NCI-H2196 treated with DMSO at 0.1 percent for 48 hours (cell line): Measurements from ENCODE around the gene ZFPM1.

Experiments used
- DNase-seq: peaks from one replicate; lab custom pipeline; 2025; ENCODE audit not compliant: unreplicated experiment; lab: John Stamatoyannopoulos, UW

Gene ZFPM1

DNA sequence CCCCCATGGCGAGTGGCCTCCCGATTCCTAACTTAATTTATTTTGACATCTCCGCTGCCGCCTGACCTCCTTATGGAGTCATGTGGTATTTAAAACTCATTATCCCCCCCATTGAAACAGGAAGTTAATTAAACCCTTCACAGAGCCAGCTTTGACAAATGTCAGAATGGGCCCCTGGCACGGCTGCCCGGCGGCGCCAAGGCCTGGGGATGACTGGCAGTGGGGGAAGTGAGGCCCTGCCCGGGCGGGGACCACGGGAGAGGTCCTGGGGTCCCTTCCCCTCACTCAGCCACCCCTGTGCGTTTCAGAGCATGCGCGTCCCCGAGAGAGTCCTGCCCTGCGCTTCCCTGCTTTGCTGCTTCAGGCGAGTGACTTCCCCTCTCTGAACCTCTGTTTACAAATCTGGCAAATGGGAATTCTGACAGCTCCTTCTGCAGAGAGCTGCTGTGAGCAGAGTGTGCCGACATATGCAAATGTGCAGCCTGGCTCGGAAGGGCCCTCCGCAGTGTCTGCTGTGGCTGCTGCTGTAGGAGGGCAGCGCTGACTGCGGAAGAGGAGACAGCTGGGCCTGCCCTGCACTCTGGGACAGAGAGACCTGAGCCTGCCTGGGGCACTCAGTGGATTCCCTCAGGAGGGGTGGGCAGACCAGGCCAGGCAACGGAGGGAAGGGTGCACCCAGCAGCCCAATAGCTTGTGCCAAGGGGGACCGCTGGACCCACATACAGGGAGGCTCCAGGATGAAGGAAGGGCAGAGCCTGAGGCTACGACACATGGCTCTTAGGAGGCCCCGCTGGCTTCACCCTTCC lies 4.4 kb upstream of the ZFPM1 start:
- DNase-seq = no peak

DNA sequence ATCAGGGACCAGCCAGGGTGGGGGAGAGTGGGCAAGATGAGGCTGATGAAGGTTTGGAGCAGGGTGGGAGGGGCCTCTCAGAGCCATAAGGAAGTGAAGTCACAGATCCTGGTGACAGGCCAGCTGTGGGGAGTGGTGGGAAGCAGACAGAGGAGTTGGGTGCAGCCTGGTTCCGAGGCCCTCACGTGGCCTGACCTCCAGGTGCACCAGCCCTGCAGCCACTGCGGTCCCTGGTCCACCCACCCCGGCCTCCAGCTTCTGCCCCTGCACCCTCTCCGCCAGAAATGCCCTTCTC lies 3.9 kb upstream of the ZFPM1 start:
- no peak for DNase-seq

DNA sequence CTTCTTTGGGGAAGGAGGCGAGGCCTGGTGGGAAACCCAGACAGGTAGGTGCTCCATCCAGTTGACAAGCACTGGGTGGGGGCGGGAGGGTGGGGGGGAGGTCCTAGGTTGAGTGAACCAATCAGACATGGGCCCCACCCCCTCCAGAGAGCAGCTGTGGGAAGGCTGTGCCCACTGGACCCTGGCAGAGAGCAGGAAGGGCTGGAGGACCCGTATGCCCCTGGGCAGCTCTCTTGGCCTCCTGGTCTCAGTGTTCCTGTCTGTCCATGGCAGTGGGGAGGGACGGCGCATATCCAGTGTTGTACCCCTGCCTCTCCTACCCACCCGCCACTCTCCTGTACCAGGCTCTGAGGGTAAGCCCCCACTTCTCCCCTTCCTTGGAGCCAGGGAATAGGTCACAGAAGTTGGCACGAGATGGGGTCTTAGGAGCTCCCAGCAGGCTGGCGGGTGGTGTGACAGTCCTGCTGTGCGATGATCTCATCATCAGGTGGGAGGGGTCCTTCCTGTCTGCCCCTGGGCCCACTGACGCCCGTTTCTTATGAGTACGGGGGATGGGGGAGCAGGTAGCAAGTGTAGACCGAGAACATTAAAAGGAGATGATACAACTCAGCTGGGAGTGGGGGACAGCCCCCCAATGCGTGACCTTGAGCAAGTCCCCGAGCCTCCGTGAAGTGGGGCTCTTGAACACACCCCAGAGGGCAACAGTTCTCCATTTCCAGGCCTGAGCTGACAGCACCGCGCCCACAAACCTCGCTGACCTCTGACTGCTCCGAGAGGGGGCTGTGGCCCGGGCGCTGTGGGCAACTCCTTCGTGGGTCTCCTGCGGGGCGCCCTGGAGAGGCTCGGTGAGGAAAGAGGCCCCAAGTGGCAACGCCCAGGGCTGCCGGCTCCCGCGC lies 1.2 kb upstream of the ZFPM1 start:
- peak; percentile 4 for DNase-seq

DNA sequence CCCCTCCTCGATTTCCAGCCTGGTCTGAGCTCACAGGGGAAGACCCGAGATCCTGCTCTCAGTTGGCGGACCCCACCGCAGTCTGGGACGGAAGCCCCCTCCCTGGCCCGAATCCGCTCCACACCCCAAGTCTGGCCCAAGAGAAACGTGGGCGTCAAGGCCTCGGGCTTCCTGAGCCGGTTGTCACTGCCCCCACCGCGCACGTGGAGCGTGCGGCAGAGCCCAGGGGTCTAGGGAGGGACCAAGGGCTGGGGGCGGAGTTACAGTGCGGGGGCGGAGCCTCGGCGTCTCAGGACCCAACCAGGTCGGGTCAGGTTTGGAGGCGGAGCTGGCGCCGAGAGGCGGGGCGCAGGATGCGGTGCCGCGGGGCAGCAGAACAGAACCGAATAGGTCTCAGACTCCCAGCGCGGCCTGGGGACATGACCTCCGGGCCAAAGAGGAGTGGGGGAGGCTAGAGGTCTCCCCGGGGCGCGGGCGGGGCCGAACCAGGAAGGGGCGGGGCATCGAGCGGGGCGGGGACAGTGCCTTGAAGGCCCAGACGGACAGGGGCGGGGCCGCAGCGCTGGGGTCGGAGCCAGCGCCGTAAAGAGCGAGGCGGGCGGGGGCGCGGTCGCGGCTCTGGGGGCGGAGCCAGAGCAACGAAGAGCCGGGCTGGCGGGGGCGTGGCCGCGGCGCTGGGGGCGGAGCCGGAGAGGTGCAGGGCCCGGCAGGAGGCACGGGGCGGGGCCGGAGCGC lies 431 bp upstream of the ZFPM1 start:
- peak; percentile 72 for DNase-seq

DNA sequence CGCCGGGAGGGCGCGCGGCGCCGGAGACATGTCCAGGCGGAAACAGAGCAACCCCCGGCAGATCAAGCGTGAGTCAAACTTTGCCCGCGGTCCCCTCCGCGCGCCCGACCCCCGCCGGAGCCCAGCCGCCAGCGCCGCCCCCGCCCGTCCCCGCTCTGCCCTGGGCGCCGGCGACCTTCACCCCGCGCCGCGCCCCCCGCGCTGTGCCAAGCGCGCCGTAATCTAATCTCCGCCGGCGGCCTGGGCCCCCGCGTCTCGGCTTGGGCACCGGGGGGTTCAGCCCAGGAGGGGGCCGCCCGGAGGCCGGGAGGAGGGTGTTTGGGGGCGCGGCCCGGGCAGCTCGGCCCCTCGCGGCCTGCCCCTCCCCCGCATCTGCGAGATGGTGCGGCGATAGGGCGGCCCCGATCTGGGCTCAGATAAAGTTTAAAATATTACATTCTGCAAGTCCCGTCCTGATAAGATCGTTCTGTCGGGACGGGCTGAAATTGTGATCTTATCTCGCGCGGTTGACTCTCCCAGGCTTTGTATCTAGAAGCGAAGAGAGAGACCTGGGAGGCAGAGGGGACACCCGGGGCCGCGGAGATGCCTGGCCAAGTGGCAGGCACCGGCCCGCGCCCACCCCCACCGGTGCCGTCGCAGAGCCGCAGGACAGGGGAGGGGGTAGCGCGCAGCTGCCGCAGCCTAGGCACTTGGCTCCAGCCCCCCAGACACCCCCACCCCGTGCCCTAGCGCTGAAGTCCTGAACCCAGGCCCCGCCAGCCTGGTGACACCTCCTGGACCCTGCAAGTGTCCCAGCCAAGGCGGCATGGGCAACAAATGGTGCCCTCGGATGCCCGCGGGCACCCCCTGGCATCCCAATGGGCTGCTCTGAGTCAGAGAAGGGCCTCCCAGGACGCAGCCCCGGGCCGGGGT lies 787 bp downstream of the ZFPM1 start:
- no peak for DNase-seq

DNA sequence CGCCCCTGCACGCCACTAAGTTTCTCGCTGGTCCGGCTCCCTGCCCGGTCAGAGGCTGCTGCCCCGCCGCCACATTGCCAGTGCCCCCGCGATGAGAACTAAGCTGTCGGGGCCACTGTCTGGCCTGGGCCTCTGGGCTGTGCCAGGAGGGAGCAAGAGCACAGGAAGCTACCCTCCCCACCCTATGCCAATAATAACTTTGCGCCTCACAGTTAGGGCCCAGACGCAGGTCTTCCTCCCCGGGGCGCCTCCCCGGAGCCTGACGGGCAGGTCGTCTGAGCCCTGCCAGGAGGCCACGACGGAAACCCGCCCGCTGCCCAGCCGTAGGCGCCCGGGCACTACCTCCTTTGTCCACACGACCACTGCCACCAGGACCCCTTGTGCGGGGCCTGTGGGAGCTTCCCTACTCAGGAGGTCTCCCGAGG lies 1.5 kb downstream of the ZFPM1 start:
- DNase-seq = no peak

DNA sequence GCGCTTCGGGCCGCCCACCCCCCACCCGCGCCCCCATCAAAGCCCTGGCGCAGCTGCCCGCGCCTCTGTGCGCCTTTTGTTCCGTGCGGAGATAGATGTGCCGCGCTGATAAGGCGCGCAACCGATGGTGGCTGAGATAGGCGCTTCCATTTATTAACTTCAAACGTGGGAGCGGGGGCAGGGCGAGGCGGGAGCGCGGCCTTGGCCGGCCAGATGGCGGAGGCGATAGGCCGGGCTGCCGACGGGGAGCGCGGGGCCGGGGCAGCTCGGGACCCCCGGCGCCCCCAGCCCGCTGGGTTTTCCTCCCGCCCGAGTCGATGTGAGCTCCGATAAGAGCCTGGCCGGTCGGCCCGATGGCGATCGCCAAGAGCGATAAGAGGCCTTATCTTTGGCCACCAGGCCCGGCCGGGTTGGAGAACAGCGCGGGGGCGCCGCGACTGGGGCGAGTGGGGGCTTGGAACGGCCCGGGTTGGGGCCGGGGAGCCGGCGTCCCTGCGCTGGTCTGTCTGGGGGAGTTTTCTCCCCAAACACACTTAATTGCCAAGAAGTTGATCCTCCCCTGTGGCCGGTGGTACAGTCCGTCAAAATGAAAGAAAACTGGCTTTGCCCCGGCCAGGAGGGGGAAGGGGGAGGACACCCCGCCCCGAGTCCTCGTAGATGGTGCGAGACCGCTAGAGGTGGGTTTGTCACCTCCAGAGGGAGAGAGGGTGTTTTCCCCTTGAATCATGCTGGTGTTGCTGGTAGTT lies 2.7 kb downstream of the ZFPM1 start:
- peak; percentile 9 for DNase-seq

DNA sequence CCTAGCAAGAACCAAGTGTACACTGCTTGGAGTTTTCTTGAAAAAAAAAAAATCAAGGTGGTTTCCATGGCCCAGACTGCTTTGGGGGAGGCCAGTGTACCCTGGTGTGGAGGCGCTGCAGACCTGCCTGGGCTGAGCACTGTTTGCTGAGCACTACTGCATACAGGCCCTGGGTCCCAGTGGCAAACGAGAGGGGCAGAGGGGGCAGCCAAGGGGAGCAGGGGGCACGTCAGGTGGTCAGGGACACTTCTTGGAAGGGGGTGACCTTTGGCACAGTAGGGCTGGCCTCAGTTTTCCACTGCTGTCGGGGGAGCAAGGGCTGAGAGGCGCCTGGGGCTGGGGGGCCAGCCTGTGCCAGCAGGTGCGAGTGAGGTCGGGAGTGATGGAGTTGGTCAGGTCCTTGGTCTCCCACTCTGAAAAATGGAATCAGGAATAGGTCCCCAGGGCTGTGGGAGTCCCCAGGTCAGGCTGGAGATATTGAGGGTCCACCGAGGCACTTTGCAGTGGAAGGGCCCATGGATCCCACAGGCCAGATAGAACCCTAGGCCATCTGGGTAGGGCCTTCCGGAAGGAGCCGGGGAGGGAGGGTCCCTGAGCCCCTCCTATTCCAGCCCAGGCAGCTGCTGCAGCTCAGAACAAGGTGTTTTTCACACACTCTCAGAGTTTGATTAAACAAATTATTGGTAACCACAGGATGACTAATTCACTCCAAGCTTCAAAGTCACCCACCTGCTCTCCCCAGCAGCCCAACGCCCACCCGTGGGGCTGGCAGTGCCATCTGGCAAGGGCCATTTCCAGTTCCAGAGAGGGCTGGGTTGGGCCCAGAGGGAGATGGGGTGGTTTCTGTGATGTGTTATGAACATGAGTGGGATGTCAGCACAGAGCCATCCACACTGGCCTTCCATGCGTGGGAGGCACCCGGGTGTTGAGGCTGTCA lies 3.5 kb downstream of the ZFPM1 start:
- no peak for DNase-seq

DNA sequence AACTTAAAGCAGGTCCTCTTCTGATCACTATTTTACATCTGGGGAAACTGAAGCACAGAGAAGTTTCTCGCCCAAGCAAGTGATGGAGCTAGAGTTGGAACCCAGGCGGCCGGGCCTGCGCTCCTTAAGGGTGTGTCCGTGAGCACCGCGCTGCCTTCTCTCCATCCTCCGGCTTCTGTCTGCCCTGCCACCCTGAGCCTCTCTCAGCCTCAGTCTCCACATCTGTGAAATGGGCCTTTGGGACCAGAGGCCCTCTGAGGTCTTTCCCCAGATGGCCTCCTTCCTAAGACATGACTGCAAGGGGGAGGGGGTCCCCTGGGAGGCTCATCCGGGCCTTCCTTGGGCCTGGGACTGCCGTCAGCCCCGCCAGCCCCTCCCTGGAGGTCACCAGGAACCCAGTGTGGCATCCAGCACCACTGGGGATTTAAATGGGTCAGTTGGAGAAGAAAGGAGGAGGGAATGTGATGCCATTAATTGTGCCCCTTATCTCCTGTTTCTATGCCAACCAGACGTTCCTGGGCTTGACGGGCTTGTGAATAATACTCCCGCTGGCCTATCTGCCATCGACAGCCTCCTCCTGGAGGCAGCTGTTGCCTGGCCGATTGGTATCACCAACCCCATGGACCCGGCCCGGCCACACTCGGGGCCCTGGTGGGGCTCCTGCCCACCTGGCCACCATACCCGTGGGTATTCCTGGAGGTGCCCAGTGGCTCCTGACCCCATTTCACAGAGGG lies 5.1 kb downstream of the ZFPM1 start:
- DNase-seq = no peak

DNA sequence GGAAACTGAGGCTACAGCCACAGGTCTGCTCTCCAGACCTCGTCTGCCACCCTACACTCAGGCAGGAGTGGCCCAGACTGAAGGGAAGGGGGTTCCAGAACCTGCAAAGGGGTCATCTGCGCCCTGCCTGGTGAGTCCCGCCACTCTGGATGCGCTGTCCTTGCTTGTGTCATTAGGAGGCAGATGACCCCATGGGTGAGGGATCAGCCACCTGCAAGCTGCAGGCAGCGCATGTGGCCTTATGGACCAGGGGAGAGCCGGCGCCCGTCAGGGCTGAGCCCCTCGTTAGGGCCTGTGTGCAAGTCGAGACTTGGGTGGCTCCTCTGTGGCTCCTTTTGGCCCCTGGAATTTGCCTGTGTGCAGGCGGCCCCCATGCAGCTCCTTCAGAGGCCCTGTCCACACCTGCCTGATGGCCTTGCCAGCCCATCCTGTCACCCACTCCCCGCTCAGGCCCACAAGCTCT lies 5.7 kb downstream of the ZFPM1 start:
- no peak for DNase-seq

DNA sequence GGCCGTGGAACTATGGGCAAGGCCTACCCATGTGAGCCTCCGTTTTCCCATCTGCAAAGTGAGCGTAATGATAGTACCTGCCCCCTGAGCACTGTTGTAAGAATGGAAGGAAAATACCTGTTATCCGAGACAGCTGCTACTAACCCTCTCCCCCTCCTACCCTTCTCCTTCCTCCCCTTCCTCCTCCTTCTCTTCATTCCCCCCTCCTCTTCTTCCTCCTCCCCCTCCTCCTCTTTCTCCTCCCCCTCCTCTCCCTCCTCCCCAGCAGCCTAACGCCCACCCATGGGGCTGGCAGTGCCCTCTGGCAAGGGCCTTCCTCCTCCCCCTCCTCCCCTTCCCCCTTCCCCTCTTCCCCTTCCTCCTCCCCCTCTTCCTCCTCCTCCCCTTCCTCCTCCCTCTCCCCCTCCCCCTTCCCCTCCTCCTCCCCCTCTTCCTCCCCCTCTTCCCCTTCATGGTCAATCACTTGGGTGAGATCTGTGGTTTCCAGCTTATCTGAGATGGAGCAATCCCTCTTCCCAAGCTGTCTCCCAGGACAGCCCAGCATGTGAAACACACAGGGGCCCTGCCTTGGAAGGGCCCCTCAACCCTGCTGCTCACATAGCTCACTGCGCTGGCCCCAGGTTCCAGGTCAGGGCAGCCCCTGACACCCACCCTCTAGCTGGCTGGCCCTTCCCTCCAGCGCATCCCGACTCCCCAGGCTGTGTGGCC lies 6.4 kb downstream of the ZFPM1 start:
- no peak for DNase-seq

DNA sequence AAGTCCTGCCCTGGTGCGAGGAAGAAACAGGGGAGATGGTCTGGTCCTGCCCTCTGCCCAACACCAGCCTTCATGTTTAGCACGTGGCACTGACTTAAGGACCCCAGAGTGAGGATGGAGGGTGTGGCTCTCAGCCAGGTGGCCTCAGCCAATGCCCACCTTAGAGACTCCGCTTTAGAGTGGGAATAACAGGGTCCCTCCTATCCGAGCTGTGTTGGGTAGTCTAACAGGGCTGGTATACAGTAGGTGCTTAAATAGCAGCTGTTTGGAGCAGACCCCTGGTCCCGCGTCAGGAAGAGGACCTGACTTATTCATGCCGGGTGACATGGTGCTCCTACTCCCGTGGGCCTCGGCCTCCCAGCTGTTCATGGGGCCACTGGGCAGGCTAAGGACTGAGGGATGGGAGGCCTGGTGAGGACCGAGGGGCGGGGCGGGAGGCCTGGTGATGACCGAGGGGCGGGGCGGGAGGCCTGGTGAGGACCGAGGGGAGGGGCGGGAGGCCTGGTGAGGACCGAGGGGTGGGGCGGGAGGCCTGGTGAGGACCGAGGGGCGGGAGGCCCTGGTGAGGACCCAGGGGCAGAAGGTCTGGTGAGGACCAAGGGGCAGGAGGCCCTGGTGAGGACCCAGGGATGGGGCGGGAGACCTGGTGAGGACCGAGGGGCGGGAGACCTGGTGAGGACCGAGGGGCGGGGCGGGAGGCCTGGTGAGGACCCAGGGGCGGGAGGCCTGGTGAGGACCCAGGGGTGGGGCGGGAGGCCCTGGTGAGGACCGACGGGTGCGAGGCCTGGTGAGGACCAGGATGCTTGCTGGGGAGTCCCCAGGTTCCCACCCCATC lies 7.6 kb downstream of the ZFPM1 start:
- no peak for DNase-seq

DNA sequence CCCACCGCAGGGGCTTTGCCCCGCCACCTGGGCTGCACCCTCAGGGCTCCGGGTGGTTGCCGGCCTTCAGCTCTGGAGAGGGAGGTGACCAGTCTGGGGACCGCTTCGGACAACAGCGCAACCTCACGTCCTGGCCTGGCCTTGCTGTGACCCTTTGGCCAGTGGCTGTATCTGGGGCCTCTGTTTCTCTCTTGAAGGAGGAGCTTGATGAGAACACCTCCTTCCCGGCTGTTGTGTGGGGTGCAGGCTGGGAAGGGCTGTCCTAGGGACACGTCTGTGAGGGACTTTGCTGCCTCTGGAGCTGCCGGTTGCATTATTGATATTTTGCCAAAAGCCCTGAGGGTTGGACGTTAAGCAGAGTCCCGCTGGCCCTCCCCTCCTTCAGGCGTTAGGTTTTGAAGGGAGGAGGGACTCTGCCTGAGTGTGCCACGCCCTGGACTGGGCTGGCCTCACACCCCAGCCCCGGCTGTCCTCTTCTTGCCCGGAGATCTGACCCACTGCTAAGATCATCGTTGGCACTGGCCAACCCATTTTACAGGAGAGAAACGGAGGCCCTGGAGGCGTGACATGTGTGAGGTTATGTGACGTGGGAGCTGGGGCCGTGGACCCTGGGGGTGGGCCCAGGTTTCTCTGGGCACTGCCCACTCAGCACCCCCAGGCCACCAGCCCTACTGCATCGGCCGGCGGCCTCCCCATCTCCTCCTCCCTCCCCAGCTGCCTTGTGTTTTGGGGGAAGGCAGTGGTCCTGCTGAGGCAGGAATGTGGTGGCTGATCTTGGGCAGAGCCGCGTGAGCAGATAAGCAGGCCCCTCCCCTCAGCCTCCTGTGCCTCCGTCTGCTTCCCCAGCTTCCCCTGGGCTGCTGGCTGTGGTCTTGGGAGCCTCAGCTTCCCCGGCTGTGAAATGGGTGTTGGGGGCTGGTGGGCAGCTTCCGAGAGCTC lies 8.5 kb downstream of the ZFPM1 start:
- no peak for DNase-seq

DNA sequence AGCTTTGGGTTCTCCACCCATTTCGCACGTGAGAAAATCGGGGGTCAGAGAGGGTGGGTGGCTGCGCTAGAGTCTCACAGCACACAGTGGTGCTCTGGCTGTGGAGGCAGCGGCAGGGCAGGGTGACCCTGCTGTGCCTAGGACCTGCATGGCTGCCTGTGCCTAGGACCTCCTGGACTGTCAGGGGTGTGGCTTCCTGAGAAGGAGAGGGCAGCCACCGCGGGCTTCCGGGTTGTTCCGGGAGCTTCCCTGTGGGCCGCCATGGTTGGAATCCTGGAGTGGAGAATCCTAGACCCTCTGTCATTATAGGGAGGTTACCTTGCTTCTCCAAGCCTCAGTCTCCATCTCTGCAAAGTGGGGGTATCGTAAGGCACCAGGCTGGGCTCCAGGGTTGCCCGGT lies 9.3 kb downstream of the ZFPM1 start:
- no peak for DNase-seq

DNA sequence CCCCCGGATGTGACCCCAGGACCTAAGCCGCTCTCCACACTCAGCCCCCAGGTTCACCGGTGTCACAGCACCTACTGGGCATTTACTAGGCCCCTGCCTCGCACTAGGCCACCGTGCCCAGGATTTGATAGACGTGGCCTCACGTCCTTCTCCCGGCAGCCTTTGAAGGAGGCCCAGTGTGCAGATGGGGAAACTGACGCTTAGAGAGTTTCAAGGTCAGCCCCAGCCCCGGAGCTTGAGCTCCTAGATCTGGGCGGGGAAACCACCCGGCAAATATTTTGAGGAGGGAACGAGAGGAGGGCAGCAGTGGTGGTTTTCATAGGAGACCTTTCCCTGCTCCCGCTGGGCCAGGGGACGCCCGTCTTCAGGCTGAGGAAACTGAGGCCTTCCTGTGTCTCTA lies 10.3 kb downstream of the ZFPM1 start:
- no peak for DNase-seq
